HG03571 (cell line): ENCODE measurements around the gene PABPN1L.
"Not testable (repeated sequence)": the region's sequence is repeated elsewhere in the genome, so short reads cannot be mapped to it uniquely, and the experiment has no call there.

Source experiments
- ATAC-seq: cut with Tn5 transposase; IDR thresholded peaks from one replicate; pipeline ENCODE4 v1.9.1; 2021; ENCODE audit not compliant: unreplicated experiment

PABPN1L gene

GRCh38 chr16:88901718-88902337 lies 35.4 kb upstream of the PABPN1L start:
- ATAC-seq, result no peak

GRCh38 chr16:88900662-88901052 lies 34.2 kb upstream of the PABPN1L start:
- ATAC-seq, result no peak

GRCh38 chr16:88899901-88900661 lies 33.6 kb upstream of the PABPN1L start:
- no peak for ATAC-seq

GRCh38 chr16:88897696-88898425 lies 31.4 kb upstream of the PABPN1L start:
- ATAC-seq, result no peak

- ATAC-seq, result no peak
Measured at GRCh38 chr16:88896238-88897070, 30.0 kb upstream of the PABPN1L start.

- no peak for ATAC-seq
Measured at GRCh38 chr16:88895335-88895734, 28.9 kb upstream of the PABPN1L start.

GRCh38 chr16:88894681-88895300 lies 28.3 kb upstream of the PABPN1L start:
- ATAC-seq, result no peak

GRCh38 chr16:88894266-88894665 lies 27.8 kb upstream of the PABPN1L start:
- not testable (repeated sequence) for ATAC-seq

GRCh38 chr16:88893127-88893968 lies 26.9 kb upstream of the PABPN1L start:
- no peak for ATAC-seq

- ATAC-seq, result no peak
Measured at GRCh38 chr16:88892065-88892464, 25.6 kb upstream of the PABPN1L start.

GRCh38 chr16:88891083-88891482 lies 24.6 kb upstream of the PABPN1L start:
- ATAC-seq, result no peak

GRCh38 chr16:88889702-88890352 lies 23.4 kb upstream of the PABPN1L start:
- ATAC-seq, result not testable (repeated sequence)

GRCh38 chr16:88888461-88889387 lies 22.3 kb upstream of the PABPN1L start:
- ATAC-seq, result no peak

- ATAC-seq, result no peak
Measured at GRCh38 chr16:88888057-88888456, 21.6 kb upstream of the PABPN1L start.

GRCh38 chr16:88886845-88887521 lies 20.5 kb upstream of the PABPN1L start:
- no peak for ATAC-seq

GRCh38 chr16:88886420-88886844 lies 20.0 kb upstream of the PABPN1L start:
- no peak for ATAC-seq

GRCh38 chr16:88885693-88886280 lies 19.3 kb upstream of the PABPN1L start:
- ATAC-seq, result no peak
